ENCODE measurements around the gene WDR31. TPM values are rescaled to one million over a fixed set of nuclear protein-coding genes. Genes with fewer than 3 reads are reported as not detected.

WDR31 gene
- total RNA-seq, 1 donor from 2014 or later: 1.3 TPM

DNA sequence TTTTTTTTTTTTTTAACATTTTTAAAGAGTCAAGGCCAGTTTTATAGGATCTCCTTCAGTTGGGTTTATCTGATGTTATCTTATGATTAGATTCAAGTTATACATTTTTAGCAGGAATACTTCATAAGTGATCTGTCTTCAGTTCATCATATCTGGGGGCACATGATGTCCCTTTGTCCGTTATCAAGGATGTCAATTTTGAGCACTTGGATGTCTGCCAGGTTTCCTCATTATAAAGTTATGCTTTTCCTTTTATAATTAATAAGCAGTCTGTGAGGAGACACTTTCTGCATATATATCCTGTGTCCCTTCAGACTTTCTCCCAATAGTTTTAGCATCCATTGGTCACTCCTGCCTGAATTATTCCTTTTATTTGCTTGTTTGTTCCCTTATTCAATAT lies 24.9 kb upstream of the WDR31 start:
- TF ChIP-seq, protein P1, sequence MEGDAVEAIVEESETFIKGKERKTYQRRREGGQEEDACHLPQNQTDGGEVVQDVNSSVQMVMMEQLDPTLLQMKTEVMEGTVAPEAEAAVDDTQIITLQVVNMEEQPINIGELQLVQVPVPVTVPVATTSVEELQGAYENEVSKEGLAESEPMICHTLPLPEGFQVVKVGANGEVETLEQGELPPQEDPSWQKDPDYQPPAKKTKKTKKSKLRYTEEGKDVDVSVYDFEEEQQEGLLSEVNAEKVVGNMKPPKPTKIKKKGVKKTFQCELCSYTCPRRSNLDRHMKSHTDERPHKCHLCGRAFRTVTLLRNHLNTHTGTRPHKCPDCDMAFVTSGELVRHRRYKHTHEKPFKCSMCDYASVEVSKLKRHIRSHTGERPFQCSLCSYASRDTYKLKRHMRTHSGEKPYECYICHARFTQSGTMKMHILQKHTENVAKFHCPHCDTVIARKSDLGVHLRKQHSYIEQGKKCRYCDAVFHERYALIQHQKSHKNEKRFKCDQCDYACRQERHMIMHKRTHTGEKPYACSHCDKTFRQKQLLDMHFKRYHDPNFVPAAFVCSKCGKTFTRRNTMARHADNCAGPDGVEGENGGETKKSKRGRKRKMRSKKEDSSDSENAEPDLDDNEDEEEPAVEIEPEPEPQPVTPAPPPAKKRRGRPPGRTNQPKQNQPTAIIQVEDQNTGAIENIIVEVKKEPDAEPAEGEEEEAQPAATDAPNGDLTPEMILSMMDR (IDR thresholded peaks at IDR 0.05; ENCODE audit: partially characterized antibody, unreplicated experiment): no peak

DNA sequence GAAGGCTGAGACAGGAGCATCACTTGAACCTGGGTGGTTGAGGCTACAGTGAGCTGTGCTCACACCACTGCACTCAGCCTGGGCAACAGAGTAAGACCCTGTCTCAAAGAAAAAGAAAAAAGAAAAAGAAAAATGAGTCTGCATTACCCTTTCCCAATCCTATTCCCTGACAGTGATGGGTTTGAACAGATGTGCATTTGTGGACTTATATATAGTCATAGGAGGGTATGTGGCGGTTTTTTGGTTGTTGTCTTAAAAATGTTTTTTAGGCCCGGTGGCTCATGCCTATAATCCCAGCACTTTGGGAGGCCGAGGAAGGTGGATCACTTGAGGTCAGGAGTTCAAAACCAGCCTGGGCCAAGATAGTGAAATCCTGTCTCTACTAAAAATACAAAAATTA lies 23.3 kb upstream of the WDR31 start:
- H3K4me1 Mint-ChIP-seq (ENCODE audit: low read depth, unreplicated experiment): no peaks in the 10 kb centered on the region
- no peaks in the 10 kb centered on the region for H3K9me3 Mint-ChIP-seq (ENCODE audit: unreplicated experiment)
- TF ChIP-seq, protein P1 (IDR thresholded peaks at IDR 0.05; ENCODE audit: partially characterized antibody, unreplicated experiment): no peak
- no peak for DNase-seq
- H3K27ac Mint-ChIP-seq (ENCODE audit: unreplicated experiment): no peak overlapping the region
- no peaks in the 10 kb centered on the region for H3K36me3 Mint-ChIP-seq (ENCODE audit: unreplicated experiment)
- no peaks in the 10 kb centered on the region for H3K27me3 Mint-ChIP-seq (ENCODE audit: unreplicated experiment)
- no peak overlapping the region for H3K4me3 Mint-ChIP-seq (ENCODE audit: unreplicated experiment)

More for the DNA sequence above, 24.9 kb upstream of the WDR31 start:
- no peak for DNase-seq
- no peaks in the 10 kb centered on the region for H3K27me3 Mint-ChIP-seq (ENCODE audit: unreplicated experiment)
- no peak overlapping the region for H3K27ac Mint-ChIP-seq (ENCODE audit: unreplicated experiment)
- no peaks in the 10 kb centered on the region for H3K36me3 Mint-ChIP-seq (ENCODE audit: unreplicated experiment)
- no peak overlapping the region for H3K4me3 Mint-ChIP-seq (ENCODE audit: unreplicated experiment)
- H3K4me1 Mint-ChIP-seq (ENCODE audit: low read depth, unreplicated experiment): no peaks in the 10 kb centered on the region
- H3K9me3 Mint-ChIP-seq (ENCODE audit: unreplicated experiment): no peaks in the 10 kb centered on the region

- Mint-ChIP-seq H3K9me3 (ENCODE audit: unreplicated experiment) (no peaks in the 10 kb centered on the region), H3K4me3 (ENCODE audit: unreplicated experiment) (no peak overlapping the region), H3K36me3 (ENCODE audit: unreplicated experiment) (no peaks in the 10 kb centered on the region), H3K27ac (ENCODE audit: unreplicated experiment) (no peak overlapping the region), H3K27me3 (ENCODE audit: unreplicated experiment) (peaks cover 2% of the 10 kb centered on the region), H3K4me1 (ENCODE audit: low read depth, unreplicated experiment) (no peaks in the 10 kb centered on the region)
- DNase-seq: no peak
- TF ChIP-seq, protein P1 (IDR thresholded peaks at IDR 0.05; ENCODE audit: partially characterized antibody, unreplicated experiment): no peak
Measured at GRCh38 chr9:113361304-113362018, 21.4 kb upstream of the WDR31 start.

DNA sequence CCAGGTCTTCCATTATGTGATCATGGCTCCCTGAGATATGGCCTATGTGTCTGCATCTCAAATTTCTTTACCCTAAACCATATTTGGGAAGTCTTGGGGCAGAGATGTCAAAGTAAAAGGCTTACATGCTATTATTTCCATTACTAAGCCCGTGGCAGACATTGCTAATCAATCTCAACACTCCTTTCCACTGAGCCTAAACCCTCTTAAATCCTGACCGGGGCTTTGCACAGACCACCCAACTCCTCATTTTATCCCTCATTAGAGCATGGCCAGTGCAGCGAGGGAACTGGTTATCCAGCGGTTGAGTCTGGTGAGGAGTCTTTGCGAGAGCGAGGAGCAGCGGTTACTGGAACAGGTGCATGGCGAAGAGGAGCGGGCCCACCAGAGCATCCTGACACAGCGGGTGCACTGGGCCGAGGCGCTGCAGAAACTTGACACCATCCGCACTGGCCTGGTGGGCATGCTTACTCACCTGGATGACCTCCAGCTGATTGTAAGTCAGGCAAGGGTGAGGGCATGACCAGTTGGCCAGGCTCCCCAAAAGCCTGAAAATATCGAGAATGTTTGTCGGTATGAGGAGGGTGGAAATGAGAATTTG lies 20.3 kb upstream of the WDR31 start:
- TF ChIP-seq, protein P1 (IDR thresholded peaks at IDR 0.05; ENCODE audit: partially characterized antibody, unreplicated experiment): no peak
- no peaks in the 10 kb centered on the region for H3K4me1 Mint-ChIP-seq (ENCODE audit: low read depth, unreplicated experiment)
- H3K36me3 Mint-ChIP-seq (ENCODE audit: unreplicated experiment): no peaks in the 10 kb centered on the region
- no peak overlapping the region for H3K4me3 Mint-ChIP-seq (ENCODE audit: unreplicated experiment)
- peaks cover 3% of the 10 kb centered on the region for H3K27me3 Mint-ChIP-seq (ENCODE audit: unreplicated experiment)
- no peaks in the 10 kb centered on the region for H3K9me3 Mint-ChIP-seq (ENCODE audit: unreplicated experiment)
- no peak overlapping the region for H3K27ac Mint-ChIP-seq (ENCODE audit: unreplicated experiment)
- no peak for DNase-seq

GRCh38 chr9:113359385-113359784 lies 19.3 kb upstream of the WDR31 start:
- Mint-ChIP-seq H3K4me1 (ENCODE audit: low read depth, unreplicated experiment) (no peaks in the 10 kb centered on the region), H3K9me3 (ENCODE audit: unreplicated experiment) (no peaks in the 10 kb centered on the region), H3K27ac (ENCODE audit: unreplicated experiment) (no peak overlapping the region), H3K4me3 (ENCODE audit: unreplicated experiment) (no peak overlapping the region), H3K27me3 (ENCODE audit: unreplicated experiment) (peaks cover 3% of the 10 kb centered on the region), H3K36me3 (ENCODE audit: unreplicated experiment) (no peaks in the 10 kb centered on the region)
- TF ChIP-seq, protein P1 (IDR thresholded peaks at IDR 0.05; ENCODE audit: partially characterized antibody, unreplicated experiment): no peak
- DNase-seq: no peak
